Activated CD8-positive, alpha-beta T cell treated with anti-CD3 and anti-CD28 coated beads for 36 hours (primary cell): Measurements from ENCODE around the gene CD44. TPM values are rescaled to one million over a fixed set of nuclear protein-coding genes. Genes with fewer than 3 reads are reported as not detected.

Experiments
- ATAC-seq: fragments of 200-7000 bp; cut with Tn5 transposase; one replicate; pipeline ENCODE4 v1.10.0; 2021; ENCODE audit warnings: mild to moderate bottlenecking, moderate library complexity
- CTCF ChIA-PET: fragments of 350-600 bp; sonication (Branson Sonifier 250); formaldehyde crosslinking; loops from one replicate; lab custom pipeline; 2021; ENCODE audit warnings: antibody characterized with exemption; lab: Charles Lee
- POLR2A ChIA-PET: fragments of 350-600 bp; sonication (Branson Sonifier 250); formaldehyde crosslinking; loops from one replicate; lab custom pipeline; 2021; ENCODE audit warnings: antibody characterized with exemption; lab: Charles Lee
- DNase-seq: peaks from one replicate; pipeline ENCODE4 v3.0.0-alpha.2; 2020
- H3K27ac Mint-ChIP-seq: one replicate; pipeline ENCODE4 v1.8.0; 2021; ENCODE audit warnings: mild to moderate bottlenecking, mixed read lengths
- H3K27me3 Mint-ChIP-seq: one replicate; pipeline ENCODE4 v1.8.0; 2021; ENCODE audit warnings: mixed read lengths
- H3K36me3 Mint-ChIP-seq: one replicate; pipeline ENCODE4 v1.8.0; 2021; ENCODE audit warnings: low read depth, mixed read lengths
- H3K4me1 Mint-ChIP-seq: one replicate; pipeline ENCODE4 v1.8.0; 2021; ENCODE audit warnings: low read depth, mixed read lengths
- H3K4me3 Mint-ChIP-seq: one replicate; pipeline ENCODE4 v1.8.0; 2021; ENCODE audit warnings: mild to moderate bottlenecking, moderate library complexity, mixed read lengths
- H3K9me3 Mint-ChIP-seq: one replicate; pipeline ENCODE4 v1.8.0; 2021; ENCODE audit warnings: mixed read lengths
- CTCF ChIP-seq: fragments of 200-600 bp; IDR thresholded peaks from one replicate; pipeline ENCODE4 v1.8.0; 2022; ENCODE audit warnings: antibody characterized with exemption, mild to moderate bottlenecking
- intact Hi-C: fragments of 100-400 bp; cut with micrococcal nuclease; formaldehyde crosslinking; loops from one replicate; pipeline ENCODE4 v1.10.0; 2022
- total RNA-seq, 2 experiments: library from RNA; stranded (reverse); gene quantifications; one replicate each; pipeline ENCODE4 v1.2.3, GENCODE V29; 2021

Gene CD44
- total RNA-seq, 2 experiments from 2014 or later: 363 to 373 TPM

- POLR2A ChIA-PET: interaction anchor here (1.0 to 1.6 kb wide), 2 partner anchors 11 to 17 kb away, joined by 3 read pairs; no protein-coding TSS in a partner anchor
- no peak overlapping the region for H3K27ac Mint-ChIP-seq
- DNase-seq: no peak
- CTCF ChIA-PET: interaction anchor here (1.0 to 1.1 kb wide), 2 partner anchors 45 to 131 kb away, joined by 3 to 6 read pairs; no protein-coding TSS in a partner anchor
- no peak for TF ChIP-seq CTCF
- H3K4me3 Mint-ChIP-seq: no peak overlapping the region
- no peaks in the 10 kb centered on the region for H3K36me3 Mint-ChIP-seq
- ATAC-seq: no peak
- intact Hi-C loops: no loop called here
- H3K27me3 Mint-ChIP-seq: peaks cover 2% of the 10 kb centered on the region
- no peaks in the 10 kb centered on the region for H3K9me3 Mint-ChIP-seq
- H3K4me1 Mint-ChIP-seq: peaks cover 20% of the 10 kb centered on the region
These were observed 122.2 kb downstream of the CD44 start for GRCh38 chr11:35261197-35261596.

GRCh38 chr11:35262056-35262455 is 123.1 kb downstream of the CD44 start:
- intact Hi-C loops: no loop called here
- DNase-seq: no peak
- Mint-ChIP-seq H3K4me3 (no peak overlapping the region), H3K27ac (no peak overlapping the region), H3K27me3 (peaks cover 2% of the 10 kb centered on the region), H3K36me3 (no peaks in the 10 kb centered on the region), H3K4me1 (peaks cover 17% of the 10 kb centered on the region), H3K9me3 (no peaks in the 10 kb centered on the region)
- no peak for ATAC-seq
- TF ChIP-seq CTCF: no peak
- POLR2A ChIA-PET: interaction anchor here (1.0 to 1.6 kb wide), 2 partner anchors 10 to 18 kb away, joined by 3 read pairs; no protein-coding TSS in a partner anchor
- CTCF ChIA-PET: no interaction called here

- Mint-ChIP-seq H3K27ac (no peak overlapping the region), H3K4me3 (no peak overlapping the region), H3K9me3 (no peaks in the 10 kb centered on the region), H3K27me3 (peaks cover 2% of the 10 kb centered on the region), H3K4me1 (peaks cover 11% of the 10 kb centered on the region), H3K36me3 (no peaks in the 10 kb centered on the region)
- DNase-seq (no peak), ATAC-seq (no peak)
- no peak for TF ChIP-seq CTCF
- ChIA-PET POLR2A (no interaction called here), CTCF (no interaction called here)
- intact Hi-C loops: no loop called here
These were observed 123.8 kb downstream of the CD44 start for GRCh38 chr11:35262735-35263134.

- ATAC-seq (no peak), DNase-seq (no peak)
- H3K27me3 Mint-ChIP-seq: no peaks in the 10 kb centered on the region
- intact Hi-C loops: no loop called here
- H3K4me1 Mint-ChIP-seq: peaks cover 7% of the 10 kb centered on the region
- no peak for TF ChIP-seq CTCF
- ChIA-PET CTCF (interaction anchor here (0.9 to 2.4 kb wide), 3 partner anchors 19 to 126 kb away, joined by 3 to 5 read pairs (median 3); no protein-coding TSS in a partner anchor), POLR2A (interaction anchor here (1.3 to 1.6 kb wide), 3 partner anchors 13 to 27 kb away, joined by 3 to 6 read pairs (median 5); no protein-coding TSS in a partner anchor)
- no peaks in the 10 kb centered on the region for H3K36me3 Mint-ChIP-seq
- H3K9me3 Mint-ChIP-seq: no peaks in the 10 kb centered on the region
- H3K27ac Mint-ChIP-seq: no peak overlapping the region
- no peak overlapping the region for H3K4me3 Mint-ChIP-seq
These were observed 126.9 kb downstream of the CD44 start for GRCh38 chr11:35265755-35266454.

- Mint-ChIP-seq H3K9me3 (no peaks in the 10 kb centered on the region), H3K27me3 (no peaks in the 10 kb centered on the region), H3K36me3 (no peaks in the 10 kb centered on the region), H3K4me3 (no peak overlapping the region), H3K27ac (no peak overlapping the region), H3K4me1 (peaks cover 21% of the 10 kb centered on the region)
- POLR2A ChIA-PET: interaction anchor here (1.3 to 1.6 kb wide), 2 partner anchors 18 to 28 kb away, joined by 5 to 6 read pairs; no protein-coding TSS in a partner anchor
- CTCF ChIA-PET: interaction anchor here (2.4 kb wide), 1 partner anchor 21 kb away, joined by 5 read pairs; no protein-coding TSS in a partner anchor
- DNase-seq: no peak
- no peak for TF ChIP-seq CTCF
- ATAC-seq: no peak
- intact Hi-C loops: no loop called here
These were observed 128.5 kb downstream of the CD44 start for GRCh38 chr11:35267504-35267903.
